ENCODE measurements around the gene KRT84. TPM values are rescaled to one million over a fixed set of nuclear protein-coding genes. Genes with fewer than 3 reads are reported as not detected.
"Not testable (repeated sequence)": the region's sequence is repeated elsewhere in the genome, so short reads cannot be mapped to it uniquely, and the experiment has no call there.

Gene KRT84
- total RNA-seq, 1 experiment from 2014 or later = not detected

GRCh38 chr12:52347551-52348510 is 37.6 kb downstream of the KRT84 start:
- DNase-seq (ENCODE audit: extremely low read depth, low read depth) = no peak

- no peak for DNase-seq (ENCODE audit: extremely low read depth, low read depth)
These were observed 38.4 kb downstream of the KRT84 start for GRCh38 chr12:52347016-52347415.

DNA sequence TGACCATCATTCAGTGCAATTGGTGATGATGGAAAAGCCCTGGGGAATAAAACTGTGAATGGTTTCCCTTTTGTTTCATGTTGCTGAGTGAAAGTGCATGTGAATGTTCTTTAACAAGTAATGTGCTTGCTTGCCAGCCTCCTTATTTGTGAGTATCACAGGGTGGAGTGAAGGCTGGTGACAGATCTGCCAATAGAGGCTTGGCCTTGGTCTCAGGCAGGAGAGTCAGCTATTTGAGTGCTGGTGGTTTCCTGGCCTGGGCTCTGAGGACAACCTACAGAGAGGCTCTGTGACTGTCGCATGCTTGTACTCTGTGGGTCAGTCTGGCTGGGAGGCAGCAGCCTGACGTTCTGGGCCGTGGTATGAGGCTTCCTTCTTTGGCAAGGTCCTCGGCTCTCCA is 38.9 kb downstream of the KRT84 start:
- no peak for DNase-seq (ENCODE audit: extremely low read depth, low read depth)

- not testable (repeated sequence) for DNase-seq (ENCODE audit: extremely low read depth, low read depth)
These were observed 40.4 kb downstream of the KRT84 start for GRCh38 chr12:52345041-52345440.

- no peak for DNase-seq (ENCODE audit: extremely low read depth, low read depth)
These were observed 41.3 kb downstream of the KRT84 start for GRCh38 chr12:52344111-52344510.

GRCh38 chr12:52343550-52343949 is 41.9 kb downstream of the KRT84 start:
- DNase-seq (ENCODE audit: extremely low read depth, low read depth) = no peak

DNA sequence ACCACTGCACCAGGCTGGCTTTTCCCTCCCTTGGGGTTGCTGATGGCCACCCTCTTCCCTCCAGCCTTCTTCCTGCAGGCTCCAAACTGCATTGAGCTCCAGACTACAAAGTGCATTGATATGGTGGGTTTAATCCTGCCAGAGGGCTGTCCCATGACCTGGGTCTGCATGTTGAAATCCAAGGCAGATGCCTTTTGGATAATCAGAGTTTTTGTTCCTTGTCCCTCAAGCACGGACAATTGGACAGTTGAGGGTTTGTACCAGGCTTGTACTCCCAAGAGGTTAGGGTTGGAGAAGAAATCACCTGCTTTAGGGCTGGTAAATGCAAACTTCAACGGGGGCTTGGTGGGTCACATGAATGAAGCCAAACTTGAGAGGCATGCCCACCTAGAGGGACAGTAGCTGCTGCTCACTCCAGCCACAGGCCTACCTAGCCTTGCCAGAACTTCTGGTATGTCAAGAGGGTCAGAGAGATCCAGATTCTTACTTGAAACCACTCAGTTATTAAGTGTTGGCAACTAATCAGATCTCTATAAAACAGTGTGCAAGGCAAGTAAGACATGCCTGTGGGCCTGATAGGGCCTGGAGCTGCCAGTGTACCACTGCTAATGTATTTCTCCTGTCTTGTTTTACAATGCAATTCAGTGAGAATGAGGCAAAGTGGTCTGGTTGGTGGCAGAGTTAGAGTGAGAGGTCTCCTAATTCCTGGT is 42.5 kb downstream of the KRT84 start:
- DNase-seq (ENCODE audit: extremely low read depth, low read depth) = no peak

- DNase-seq (ENCODE audit: extremely low read depth, low read depth) = no peak
These were observed 44.3 kb downstream of the KRT84 start for GRCh38 chr12:52341066-52341580.

DNA sequence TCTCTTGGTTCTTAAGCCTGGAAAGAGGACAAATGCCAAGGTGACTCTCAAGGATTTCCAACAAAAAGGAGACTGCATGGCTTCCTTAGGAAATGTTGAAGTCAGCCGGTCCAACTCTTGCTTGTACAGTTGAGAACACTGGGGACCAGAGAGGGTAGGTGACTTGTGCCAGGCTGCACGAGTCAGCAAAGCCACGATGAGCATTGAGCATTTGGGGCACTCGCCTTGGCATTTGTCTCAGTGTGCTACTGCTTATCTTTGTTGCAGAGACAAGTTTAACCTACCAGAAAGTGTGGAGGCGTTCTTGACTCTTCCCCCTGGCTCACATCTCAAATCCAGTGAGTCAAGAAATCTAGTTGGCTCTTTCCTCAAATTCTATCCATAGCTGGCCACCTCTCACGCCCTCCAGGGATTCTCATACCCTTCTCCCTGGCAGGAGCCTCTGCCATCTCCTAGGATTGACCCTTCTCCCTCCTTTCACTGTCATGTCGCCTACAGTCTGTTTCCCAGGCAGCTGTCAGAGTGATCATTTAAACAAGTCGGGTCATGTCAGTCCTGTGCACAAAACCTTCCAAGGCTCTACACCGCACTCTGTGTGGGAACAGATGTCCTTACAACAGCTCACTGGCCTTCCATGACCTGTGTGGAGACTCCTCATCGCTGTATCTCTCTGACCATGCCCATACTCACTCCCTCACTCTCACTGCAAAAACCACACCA is 47.1 kb downstream of the KRT84 start:
- DNase-seq (ENCODE audit: extremely low read depth, low read depth) = no peak

GRCh38 chr12:52337054-52337453 is 48.4 kb downstream of the KRT84 start:
- no peak for DNase-seq (ENCODE audit: extremely low read depth, low read depth)

DNA sequence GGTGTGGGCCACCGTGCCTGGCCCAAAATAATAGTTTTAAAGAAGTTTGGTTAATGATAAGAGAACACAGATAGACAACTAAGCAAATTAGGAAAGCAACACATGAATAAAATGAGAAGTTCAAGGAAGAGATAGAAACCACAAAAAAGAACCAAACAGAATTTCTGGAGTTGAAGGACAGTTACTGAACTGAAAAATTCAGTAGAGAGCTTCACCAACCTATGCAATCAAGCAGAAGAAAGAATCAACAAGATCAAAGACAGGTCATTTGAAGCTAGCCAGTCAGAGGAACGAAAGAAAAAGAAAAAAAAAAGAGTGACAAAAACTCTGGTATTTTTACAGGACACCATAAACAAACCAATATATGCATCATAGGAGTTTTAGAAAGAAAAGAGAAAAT is 48.8 kb downstream of the KRT84 start:
- no peak for DNase-seq (ENCODE audit: extremely low read depth, low read depth)

- no peak for DNase-seq (ENCODE audit: extremely low read depth, low read depth)
These were observed 49.7 kb downstream of the KRT84 start for GRCh38 chr12:52335598-52336262.

- no peak for DNase-seq (ENCODE audit: extremely low read depth, low read depth)
These were observed 51.3 kb downstream of the KRT84 start for GRCh38 chr12:52334185-52334584.

GRCh38 chr12:52333321-52333720 is 52.1 kb downstream of the KRT84 start:
- no peak for DNase-seq (ENCODE audit: extremely low read depth, low read depth)

DNA sequence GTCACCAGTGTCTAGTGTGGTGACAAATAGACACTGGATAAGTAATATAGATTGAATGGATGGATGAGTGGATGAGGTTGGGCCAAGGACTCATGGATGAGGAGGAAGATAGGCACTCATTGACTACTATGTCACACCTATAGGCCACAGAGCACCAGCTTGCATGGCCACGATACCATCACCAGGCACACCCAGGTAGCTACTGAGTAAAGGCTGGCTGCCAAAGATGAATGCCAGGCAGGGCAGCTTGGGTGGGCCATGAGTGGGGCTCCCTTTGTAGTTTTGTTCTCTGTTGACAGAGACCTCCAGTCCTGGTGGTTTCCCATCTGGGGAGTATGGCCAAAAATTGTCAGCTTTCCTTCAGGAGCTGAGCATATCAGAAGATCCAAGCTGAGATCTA is 53.1 kb downstream of the KRT84 start:
- no peak for DNase-seq (ENCODE audit: extremely low read depth, low read depth)

- no peak for DNase-seq (ENCODE audit: extremely low read depth, low read depth)
These were observed 53.6 kb downstream of the KRT84 start for GRCh38 chr12:52331833-52332232.

GRCh38 chr12:52331039-52331438 is 54.4 kb downstream of the KRT84 start:
- no peak for DNase-seq (ENCODE audit: extremely low read depth, low read depth)

DNA sequence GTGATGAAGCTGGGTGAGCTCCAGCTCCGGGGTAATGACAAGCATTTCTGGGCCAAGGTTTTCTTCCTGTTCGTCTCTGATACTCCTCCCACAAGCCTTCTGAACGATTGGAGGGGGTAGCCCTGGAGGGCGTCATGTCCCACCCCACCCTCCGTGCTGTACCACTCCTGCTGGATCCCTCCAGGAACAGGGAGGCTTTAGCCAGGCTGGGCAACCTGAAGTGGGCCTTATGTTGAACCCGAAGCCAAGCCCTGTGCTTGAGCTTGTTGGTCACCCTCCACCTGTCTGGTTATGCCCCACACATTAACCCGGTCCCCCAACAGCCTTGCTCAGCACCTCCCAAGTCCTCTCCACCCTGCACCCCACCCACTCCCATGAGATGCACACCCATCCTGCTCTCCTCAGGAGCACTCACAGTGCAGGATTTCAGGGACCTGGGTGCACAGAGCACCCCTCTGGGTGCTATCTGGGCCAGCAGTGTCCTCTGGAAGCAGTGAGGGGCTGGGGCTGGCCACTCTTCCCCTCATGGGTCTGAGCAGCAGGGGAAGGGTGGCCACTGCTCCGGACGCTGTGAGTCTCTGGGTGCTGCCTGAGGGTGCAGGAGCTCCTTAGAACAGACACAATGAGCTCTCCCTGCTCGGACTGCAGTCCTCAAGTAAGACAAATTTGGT is 57.5 kb downstream of the KRT84 start:
- no peak for DNase-seq (ENCODE audit: extremely low read depth, low read depth)

All from NCI-H460 (cell line).